ENCODE data around the gene TRAF3IP1.

The TRAF3IP1 gene

DNA sequence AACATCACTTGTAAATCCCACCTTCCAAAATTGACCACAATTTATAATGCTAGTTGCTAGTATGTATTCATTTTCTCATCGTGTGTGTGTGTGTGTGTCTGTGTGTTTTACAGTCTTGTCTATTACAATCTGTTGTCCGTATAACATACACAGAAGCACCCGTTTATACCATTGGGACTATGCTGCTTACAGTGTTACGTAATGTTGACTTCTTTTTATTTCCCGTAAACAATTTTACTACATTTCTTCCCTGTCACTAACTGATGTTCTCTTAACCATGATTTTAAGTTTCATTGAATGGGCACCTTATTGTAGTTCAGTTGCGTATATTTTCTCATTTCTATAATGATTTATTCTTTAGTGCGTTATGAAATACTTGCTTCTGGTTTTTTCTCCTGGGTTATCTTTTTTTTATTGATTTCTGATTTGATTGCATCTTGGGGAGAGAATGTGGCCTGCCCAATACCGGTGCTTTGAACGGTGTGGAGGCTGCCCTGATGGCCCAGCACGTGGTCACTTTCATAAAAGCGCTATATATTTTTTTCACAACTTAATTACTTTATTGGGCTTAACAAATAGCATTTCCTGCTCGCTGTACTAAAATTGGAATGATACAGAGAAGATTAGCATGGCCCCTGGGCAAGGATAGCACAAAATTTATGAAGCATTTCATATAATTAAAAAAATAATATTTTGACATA is 91.9 kb downstream of the TRAF3IP1 start:
- no peak for DNase-seq

DNA sequence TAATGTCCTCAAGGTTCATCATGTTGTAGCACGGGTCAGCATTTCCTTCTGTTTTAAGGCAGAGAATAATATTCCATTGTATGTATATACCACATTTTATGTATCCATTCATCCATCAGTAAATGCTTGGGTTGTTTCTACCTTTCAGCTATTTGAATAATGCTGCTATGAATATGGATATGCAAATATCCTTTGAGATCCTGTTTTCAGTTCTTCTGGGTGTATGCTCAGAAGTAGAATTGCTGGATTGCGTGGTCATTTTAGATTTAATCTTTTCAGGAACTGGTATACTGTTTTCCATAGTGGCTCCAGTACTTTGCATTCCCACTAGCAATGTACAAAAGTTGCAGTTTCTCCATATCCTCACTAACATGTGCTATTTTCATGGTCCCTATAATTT is 93.0 kb downstream of the TRAF3IP1 start:
- DNase-seq: no peak

DNA sequence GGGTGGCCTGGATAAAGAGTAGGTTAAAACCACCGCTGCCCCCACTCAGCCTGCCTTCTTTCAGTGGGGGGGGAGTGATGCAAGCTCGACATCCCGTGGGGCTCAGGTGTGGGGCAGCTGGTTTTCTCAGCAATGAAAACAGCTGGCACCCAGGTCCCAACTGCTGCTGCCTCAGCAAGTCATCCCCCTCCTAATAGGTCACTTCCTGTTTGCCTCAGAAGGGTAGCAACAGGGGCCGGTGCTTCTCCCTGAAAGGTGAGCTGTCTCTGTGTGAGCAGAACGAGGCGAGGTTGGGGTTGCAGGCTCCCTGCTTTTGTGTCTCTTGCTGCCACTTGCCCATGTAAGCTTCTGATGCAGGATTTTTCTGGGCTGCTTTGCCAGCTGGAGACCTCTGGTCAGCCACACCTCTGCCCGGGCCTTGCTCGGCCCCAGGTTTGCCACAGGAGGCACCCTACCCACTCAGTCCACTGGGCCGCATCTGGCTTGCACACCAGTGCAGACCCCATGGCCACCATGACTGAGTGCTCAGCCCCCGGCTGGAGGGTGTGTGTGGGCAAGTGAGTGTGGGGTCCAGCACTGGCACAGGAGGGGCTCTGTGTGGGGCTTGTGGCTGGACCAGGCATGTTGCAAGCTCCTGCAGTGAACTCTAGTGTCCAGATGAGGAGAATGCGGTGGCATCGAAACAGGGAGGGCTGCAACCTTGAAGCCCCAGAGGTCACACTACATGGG is 94.9 kb downstream of the TRAF3IP1 start:
- no peak for DNase-seq

DNA sequence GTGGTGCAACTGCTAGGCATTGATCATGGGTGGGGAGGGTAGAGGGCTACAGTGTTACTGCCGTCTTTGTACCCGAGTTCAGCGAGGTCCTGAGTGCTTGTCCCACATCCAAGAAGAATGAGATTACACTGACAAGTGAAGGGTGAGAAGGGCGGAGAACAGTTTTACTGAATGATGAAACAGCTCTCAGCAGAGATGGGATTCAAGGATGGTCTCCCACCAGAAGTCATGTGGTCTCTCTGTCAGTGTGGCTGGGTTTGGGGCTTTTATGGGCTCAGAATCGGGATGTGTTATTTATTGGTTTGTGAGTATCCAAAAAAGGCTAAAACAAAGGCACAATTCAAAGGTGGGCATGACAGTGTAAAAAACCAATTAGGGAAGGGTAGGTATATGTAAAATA is 95.6 kb downstream of the TRAF3IP1 start:
- no peak for DNase-seq

DNA sequence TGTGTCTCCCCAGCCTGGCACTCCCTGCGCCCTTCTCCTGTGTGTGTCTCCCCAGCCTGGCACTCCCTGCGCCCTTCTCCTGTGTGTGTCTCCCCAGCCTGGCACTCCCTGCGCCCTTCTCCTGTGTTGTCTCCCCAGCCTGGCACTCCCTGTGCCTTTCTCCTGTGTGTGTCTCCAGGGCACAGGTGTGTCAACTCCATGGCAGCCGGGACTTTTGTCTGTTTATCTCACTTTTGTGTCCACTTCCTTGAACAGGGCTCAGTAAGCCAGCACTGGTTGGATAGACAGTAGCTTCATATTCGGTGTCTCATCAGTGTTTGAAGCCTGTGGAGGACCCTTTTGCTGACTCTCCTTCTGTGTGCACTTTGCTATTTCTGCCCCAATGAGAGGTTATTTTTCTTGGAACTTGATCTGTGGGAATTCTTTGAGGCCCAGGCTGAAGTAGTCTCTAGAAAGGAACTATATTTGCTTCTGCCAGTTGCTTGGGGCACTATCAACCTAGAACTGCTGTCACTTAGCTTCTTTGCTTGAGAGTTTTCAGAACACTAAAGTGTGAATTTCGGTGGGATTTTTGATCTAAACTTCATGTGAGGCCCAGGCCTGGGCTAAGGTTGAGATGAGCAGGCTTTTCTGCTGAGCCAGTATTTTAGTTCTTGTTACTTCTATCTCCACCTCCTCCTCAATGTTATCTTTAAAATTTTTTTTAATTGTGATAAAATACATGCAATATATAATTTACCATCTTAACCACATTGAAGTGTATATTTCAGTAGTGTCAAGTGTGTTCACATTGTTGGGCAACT is 98.1 kb downstream of the TRAF3IP1 start:
- no peak for DNase-seq

DNA sequence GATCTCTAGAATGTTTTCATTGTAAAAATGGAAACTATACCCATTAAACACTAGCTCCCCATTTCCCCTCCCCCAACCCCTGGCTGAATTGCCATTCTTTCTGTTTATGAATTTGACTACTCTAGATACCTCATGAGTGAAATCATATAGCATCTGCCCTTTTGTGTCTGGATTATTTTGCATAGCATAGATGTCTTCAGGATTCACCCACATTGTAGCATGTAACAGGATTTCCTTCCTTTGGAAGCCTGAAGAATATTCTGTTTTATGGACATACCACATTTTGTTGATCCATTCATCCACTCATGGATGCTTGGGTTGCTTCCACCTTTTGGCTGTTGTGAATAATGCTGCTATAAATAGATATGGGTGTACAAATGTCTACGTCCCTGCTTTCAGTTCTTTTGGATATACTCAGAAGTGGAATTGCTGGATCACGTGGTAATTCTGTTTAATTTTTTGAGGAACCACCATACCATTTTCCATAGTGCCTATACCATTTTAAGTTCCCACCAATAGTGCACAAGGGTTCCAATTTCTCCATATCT is 98.8 kb downstream of the TRAF3IP1 start:
- no peak for DNase-seq

DNA sequence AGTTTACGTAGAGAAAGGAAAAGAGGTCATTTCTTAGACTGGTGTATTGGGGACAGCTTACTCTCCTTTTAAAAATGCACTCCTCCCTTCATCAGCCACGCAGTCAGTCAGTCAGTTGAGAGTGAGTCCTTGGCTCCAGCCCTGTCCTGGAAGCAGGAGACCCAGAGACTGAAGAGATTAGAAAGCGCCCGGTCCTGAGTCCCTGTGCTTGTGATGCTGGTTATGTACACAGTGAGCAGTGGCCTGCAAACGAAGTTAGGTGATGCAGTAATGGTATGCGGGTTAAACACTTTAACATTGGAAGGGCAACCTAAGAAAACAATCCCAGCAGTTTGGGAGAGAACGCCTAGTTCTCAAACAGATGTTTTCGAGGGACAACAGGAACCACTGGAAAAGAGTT is 100.1 kb downstream of the TRAF3IP1 start:
- DNase-seq: no peak

DNA sequence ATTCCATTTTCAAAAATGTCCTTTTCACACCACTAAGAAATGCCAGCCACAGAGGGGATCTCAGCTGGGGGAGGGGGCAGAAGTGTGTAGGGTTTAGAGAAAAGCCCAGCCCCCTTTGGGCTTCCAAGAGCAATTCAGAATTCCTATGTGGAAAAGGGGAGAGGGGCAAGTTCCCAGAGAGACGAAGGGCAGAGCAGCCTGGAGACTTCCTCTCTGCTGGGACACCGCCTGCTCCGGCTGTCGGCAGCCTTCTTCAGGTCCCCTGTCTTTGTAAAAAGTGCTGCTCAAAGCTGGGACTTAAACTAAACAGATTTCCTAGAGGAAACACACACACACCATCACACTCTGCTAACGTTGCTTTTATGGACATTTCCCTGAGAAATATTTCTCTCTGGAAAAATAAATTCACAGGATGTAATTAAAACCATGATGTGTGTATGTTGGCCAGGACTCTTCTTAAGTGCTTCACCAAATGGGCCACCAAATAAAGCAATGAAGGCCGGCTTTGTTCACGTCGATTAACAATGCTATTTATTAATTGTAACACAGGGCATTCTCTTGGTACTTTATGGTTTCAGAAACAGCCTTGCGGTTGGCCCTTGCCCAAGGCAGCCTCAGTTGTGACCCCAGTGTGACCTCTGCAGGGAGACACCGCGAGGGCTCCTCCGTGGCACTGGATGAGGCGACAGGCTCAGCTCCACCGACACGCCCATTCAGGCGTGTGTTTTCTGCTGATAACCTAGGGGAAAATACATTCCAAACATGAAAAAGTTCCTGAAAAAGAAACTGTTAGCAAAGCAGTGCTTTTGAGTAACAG is 100.8 kb downstream of the TRAF3IP1 start:
- no peak for DNase-seq

DNA sequence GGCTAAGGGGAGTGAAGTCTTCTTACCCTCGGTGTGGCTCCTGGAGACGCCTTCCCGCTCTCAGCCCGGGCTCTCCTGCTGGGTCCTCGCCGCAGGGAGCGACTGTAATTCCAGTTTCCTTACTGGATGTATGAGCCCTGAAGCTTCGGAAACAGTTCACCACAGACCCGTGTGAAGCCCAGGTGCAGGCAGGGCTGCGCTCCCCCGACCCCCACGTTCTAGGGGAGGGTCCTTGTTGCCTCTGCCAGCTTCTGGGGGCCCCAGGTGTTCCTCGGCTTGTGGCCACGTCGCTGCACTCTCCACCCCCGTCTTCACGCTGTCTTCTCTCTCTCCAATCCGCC is 101.3 kb downstream of the TRAF3IP1 start:
- no peak for DNase-seq

DNA sequence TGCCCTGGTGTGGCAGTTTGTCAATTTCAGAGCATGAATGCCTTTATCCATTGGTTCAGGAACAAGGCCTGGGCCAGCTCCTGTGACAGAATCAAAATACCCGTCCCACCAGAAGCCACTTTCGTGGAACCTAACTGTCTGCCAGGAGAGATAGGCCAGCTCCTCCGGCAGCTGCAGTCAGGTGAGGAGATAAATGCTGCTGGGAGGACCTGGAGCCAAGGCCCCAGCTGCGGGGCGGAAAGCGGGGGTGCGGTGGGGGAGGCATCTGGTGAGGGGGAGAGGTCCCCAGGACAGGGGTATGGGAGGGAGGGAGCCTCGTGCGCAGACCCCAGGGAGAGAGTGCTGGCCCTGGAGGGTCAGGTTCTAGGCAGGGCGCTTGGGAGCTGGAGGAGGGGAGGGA is 102.0 kb downstream of the TRAF3IP1 start:
- no peak for DNase-seq

DNA sequence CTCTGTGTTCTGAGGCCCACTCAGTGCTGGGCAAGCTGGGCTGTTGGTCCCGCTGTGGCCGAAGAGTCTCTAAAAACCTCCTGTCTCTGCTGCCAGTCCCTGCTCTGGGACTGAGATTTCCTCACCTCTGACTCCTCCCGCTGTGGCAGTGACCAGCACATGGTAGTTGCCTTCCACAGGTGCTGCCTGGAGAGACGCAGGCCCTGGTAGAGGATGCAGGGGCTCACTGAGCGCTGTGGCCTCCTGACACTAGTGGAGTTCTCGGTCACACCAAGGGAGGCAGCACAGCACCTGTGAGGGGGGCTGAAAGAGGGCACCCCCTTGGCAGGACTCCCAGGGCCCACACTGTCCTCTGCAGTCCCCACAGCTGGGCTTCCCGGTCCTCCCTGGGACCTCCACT is 102.6 kb downstream of the TRAF3IP1 start:
- no peak for DNase-seq

DNA sequence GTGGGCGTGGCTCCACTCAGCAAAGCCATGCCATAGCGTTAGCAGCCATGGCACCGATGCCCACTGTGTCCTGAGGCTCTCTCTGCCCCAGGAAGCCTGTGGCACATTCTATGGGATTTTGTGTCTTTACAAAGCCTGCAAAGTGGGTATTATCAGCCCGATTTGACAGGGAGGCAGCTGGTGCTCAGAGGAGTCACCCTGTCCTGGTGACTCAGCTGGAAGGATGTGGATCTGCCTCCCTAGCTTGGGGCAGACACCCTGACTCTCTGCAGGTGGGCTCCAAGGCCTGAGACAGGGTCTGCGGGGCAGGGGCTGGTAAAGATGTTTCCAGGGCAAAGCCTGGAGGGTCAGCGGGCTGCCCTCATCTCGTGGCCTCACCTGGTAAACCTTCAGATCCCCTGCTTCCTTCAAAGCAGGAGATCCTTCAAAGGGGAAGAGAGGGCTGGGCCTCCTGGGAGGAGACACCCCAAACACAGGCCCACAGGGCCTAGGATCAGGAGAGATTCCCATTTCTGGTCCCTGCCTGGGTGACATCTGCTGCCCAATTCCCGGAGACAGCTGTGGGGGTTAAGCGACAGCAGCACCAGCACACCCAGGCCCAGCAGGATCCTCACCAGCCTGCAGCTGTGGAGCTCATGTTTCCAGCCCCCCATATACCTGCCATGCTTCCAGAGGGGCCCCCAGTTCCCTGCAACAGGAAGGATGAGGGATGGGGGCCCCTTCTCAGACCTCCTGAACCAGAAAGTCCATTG is 103.4 kb downstream of the TRAF3IP1 start:
- no peak for DNase-seq

DNA sequence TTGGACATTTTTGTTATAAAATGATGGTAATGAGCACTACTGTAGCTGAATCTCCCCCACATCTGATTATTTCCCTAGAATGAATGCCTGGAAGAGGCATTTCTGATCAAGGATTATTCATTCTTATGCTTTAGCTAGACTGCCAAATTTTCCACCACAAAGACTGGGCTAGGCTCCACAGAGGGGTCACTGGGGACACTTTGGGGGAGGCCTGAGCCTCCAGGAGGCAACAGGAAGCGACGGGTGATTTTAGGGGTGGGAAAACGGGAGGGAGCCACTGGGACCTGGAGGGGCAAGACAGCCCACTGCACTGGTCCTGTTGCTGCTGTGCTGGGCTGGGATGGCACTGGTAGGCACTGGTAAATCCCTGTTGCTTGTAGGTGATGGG is 104.0 kb downstream of the TRAF3IP1 start:
- DNase-seq: no peak

DNA sequence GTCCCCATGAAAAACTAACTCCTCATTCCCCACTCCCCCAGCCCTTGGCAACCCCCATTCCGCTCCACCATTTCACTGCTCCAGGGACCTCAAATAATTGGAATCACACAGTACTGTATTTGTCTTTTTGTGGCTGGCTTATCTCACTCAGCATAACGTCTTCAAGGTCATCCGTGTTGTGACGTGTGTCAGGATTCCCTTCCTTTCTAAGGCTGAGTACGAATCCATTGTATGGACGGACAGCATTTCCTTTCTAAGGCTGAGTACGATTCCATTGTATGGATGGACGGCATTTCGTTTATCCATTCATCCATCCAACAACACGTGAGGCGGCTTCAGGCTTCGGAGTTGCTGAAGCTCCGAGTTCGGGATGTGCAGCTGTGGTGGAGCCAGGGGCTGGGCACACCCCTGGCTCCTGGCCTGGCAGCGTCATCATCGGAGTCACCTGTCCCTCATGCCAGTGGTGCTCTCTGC is 105.2 kb downstream of the TRAF3IP1 start:
- no peak for DNase-seq

DNA sequence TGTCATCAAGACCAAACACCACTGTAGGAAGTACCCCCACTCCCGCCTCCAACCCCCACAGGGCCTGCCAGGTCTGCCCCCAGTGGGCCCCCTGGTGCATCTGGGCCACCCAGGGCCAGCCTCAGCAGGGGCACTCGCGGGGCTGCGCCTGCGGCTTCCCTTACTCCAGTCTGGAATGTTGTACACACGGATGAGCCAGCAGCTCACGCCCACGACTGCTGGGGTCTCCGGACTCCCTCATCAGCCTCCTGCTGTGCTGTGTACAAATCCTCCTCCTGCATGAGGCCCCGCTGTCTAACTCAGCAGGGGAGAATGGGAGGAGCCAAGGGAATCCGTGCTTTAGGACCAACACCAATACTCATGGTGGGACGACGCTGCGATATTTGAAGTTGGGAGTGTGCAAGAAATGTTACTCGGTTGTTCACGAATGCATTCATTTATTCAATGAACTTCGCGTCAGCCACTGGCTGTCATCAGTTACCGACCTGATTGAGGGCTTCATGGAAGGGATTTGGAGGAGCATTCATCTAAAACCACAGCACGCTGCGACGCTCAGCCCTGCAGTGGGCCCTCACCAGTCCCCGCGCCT is 105.8 kb downstream of the TRAF3IP1 start:
- DNase-seq: peak in 2 of 6 experiments; percentile 33 to 67

DNA sequence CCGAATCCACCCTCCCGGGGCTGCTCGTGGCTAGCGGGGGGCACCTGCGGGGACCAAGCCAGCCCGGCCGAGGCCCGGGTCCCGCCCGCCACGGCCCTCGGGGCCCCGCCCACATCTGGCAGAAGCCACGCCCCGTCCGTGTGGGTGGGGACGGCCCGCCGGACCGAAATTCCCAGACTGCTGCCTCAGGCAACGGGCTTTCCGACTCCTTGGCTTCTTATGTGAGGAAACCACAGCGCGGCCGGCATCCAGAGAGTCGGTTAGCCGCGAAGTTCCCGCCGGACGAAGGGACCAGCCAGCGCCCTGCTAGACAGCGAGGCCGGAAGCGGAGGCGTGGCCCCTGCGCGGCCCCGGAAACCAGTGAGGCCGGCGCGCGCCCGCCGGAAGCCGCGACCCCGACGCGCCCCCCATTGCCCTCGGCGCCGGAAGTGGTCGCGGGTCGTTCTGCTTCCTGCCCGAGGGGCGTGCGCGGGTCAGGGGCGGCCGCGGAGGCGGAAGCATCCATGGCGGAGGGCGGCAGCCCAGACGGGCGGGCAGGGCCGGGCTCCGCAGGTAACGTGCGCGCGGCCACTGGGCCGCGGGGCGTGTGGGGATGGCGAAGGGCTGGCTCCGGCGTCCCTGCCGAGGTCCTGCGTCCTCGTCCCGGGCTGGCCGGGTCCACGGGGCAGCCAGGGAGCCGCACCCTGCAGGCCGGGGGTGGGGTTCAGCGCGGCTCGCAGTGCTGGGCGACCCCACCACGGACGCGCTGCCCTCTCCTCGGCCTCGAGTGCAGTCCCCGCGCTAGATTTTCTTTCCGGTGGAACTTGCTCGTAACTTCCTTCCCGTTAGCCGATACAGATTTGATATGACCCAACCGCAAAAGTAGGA is 106.5 kb downstream of the TRAF3IP1 start, which contains the start of gene ASB1:
TSS of gene ASB1 (plus strand) at position 360 of the 867 bp plus-strand sequence. CDS start at position 504, 144 bp downstream.
- peak; percentile 45 to 82 (median 67) for DNase-seq

DNA sequence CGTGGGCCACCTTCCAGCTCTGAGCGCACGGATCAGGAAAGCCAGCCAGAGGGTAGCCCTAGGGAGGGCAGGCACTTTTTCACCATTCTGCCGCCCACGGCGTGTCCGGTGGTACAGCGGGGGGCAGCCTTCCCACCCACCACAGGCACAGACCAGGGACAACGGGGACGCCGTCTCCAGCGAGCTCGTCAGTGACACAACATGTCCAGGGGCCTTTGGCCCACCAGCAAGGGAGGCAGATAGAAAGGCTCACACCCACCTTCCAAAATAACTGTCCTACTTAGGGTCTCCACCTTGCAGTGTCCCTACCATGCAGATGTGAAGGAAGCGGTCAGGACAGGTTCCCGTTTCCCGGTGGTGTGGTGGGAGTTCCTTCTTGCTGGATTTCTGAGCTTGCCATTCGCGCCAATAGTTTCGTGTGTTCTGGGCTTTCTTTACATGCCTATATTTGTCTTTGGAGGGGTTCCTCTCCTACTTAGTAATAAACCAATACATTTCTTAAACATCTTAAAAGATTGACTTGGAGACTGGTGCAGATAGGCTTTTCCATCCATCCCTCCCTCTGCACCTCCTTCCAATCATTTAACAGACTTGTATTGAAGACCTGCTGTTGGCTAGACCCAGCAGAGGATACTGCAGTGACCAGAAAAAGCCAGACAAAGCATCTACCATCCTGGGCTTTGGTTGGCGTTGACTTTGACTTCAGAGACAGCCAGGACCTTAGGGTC is 107.3 kb downstream of the TRAF3IP1 start:
- peak in 2 of 6 experiments; percentile 15 to 34 for DNase-seq

DNA sequence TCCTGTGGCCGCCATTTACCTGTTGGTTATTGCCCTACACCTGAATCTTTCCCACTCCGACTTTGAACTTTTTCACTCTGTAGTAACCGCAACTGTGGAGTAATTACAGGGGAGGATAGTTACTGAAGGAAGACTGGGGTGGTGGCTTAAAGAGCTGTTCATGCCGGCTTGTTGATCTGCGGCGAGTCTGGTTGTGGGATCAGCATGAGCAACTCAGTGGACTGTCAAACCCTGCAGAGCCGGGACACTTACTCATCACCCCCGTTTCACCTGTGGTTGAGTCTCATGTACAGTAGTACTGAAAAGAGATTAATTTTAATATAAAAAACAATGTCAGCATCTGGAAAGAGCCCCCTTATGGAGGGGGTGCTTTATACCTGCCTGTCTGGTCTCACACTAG is 108.5 kb downstream of the TRAF3IP1 start:
- no peak for DNase-seq

DNA sequence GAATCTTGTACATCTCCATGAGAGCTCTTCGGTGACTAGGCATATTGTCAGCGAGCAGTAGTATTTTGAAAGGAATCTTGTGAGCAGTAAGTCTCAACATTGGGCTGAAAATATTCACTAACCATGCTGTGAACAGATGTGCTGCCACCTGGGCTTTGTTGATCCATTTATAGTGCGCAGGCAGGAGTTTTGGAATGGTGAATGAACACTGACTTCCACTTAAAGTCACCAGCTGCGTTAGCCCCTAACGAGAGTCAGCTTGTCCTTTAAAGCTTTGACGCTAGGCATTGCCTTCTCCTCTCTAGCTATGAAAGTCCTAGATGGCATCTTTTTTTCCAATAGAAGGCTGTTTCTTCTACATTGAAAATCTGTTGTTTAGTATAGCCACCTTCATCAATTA is 110.5 kb downstream of the TRAF3IP1 start:
- DNase-seq: no peak

DNA sequence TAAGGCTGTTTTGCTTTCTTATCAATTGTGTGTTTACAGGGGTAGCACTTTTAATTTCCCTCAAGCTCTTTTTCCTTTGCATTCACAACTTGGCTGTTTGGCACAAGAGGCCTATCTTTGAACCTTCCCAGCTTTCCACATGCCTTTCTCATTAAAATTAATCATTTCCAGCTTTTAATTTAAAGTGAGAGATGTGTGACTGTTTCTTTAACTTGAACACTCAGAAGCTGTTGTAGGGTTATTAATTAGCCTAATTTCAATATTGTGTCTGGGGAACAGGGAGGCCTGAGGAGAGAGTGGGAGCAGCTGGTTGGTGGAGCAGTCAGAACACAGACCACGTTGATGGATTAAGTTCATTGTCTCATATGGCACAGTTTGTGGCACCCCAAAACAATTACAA is 111.1 kb downstream of the TRAF3IP1 start:
- DNase-seq: no peak

All from stimulated activated naive CD4-positive, alpha-beta T cell (primary cell).